ENCODE measurements around the gene LAMC1.

DNA sequence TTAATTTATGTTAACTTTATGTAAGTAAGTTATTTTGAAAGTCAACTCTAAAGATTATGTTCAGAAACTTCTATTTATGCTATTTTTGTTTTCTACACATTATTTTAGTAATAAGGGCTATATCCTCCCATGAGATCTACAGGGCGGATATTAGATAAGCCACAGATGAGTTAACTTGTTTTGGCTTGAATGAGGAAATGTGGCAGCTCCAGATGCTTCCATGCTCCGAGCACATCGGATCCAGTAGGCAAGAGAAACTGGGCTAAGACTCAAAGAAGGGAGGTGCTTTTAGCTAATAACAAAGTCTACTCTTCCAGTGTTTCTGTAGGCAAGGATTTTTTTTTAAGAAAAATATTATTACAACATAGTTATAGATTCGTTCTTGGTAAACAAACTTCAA is 20.0 kb upstream of the LAMC1 start:
- TF ChIP-seq EZH2 (IDR thresholded peaks at IDR 0.05; ENCODE audit: insufficient read depth, poor library complexity, severe bottlenecking) (no peak), EZH2phosphoT487 (IDR thresholded peaks at IDR 0.05; ENCODE audit: insufficient read depth, low read depth) (no peak)
